Measurements from ENCODE around the gene PHAX. TPM values are rescaled to one million over a fixed set of nuclear protein-coding genes. Genes with fewer than 3 reads are reported as not detected.
"Not testable (repeated sequence)": the region's sequence is repeated elsewhere in the genome, so short reads cannot be mapped to it uniquely, and the experiment has no call there.

PHAX gene
- total RNA-seq, 1 donor from 2014 or later = 44.7 TPM

DNA sequence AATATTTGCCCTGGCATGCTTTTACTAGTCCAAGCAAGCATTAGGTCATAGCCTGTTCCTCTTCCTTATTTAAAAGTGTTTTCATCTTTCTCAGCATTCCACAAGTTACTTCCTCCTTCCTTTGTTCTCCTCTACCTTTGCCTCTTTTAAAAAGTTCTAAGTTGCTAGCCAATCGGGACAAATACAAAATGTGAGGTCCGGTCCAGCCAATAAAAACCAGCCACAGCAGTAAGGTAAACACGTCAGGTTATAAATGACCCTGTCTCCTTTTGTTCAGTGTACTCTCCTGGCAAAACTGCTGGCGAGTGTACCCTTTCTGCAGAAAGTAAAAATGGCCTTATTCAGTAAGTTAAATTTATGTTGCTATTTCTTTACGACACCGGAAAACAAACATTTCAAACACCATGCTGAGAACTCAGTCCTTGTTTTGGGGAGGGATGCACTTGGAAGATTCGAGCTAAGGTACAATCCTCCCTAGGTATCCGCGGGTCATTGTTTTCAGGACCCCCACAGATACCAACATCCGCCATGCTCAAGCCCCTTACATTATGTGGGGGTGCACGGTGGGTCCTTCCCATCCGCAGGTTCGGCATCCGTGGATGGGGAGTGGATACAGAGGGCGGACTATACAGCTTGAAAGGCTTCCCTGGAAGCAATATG, 646 bp upstream of the PHAX start:
- H3K9me3 ChIP-seq; H3K27me3 ChIP-seq; DNase-seq (ENCODE audit: extremely low spot score in 2 of 2): not testable (repeated sequence)
- peak overlapping the region; percentile 88 for H3K27ac ChIP-seq
- peaks cover 0 to 19% of the 10 kb centered on the region in 2 donors for H3K36me3 ChIP-seq
- H3K4me1 ChIP-seq = peaks cover 38% of the 10 kb centered on the region
- peak overlapping the region; percentile 82 to 95 for H3K4me3 ChIP-seq
- peak in 1 of 2 donors; percentile 31 for TF ChIP-seq POLR2AphosphoS5 (IDR thresholded peaks at IDR 0.05; ENCODE audit: insufficient read depth in 1 of 2, low read depth in 1 of 2)
- intact Hi-C loops (cut with DNase I) = loop anchor here (5.0 kb wide), 2 partner anchors 177 to 263 kb away; partner anchors contain the start of gene LMNB1

GRCh38 chr5:126603402-126603991, 2.8 kb downstream of the PHAX start:
- DNase-seq (ENCODE audit: extremely low spot score in 2 of 2) = no peak
- H3K9me3 ChIP-seq = no peaks in the 10 kb centered on the region
- no peak overlapping the region for H3K4me3 ChIP-seq
- H3K27ac ChIP-seq = no peak overlapping the region
- TF ChIP-seq POLR2A (IDR thresholded peaks at IDR 0.05) = no peak
- TF ChIP-seq CTCF (IDR thresholded peaks at IDR 0.05) = no peak
- TF ChIP-seq POLR2AphosphoS5 (IDR thresholded peaks at IDR 0.05; ENCODE audit: insufficient read depth in 1 of 2, low read depth in 1 of 2) = no peak
- intact Hi-C loops (cut with DNase I) = no loop called here
- H3K27me3 ChIP-seq = no peaks in the 10 kb centered on the region
- H3K4me1 ChIP-seq = peaks cover 54% of the 10 kb centered on the region
- H3K36me3 ChIP-seq = peaks cover 0 to 25% of the 10 kb centered on the region in 2 donors

GRCh38 chr5:126605525-126605924, 4.8 kb downstream of the PHAX start:
- Histone ChIP-seq H3K4me1 (peaks cover 54% of the 10 kb centered on the region), H3K27ac (no peak overlapping the region), H3K4me3 (no peak overlapping the region), H3K9me3 (no peaks in the 10 kb centered on the region), H3K36me3 (peaks cover 0 to 38% of the 10 kb centered on the region in 2 donors), H3K27me3 (no peaks in the 10 kb centered on the region)
- no peak for DNase-seq (ENCODE audit: extremely low spot score in 2 of 2)
- intact Hi-C loops (cut with DNase I) = no loop called here
- TF ChIP-seq POLR2A (IDR thresholded peaks at IDR 0.05) (no peak), CTCF (IDR thresholded peaks at IDR 0.05) (no peak), POLR2AphosphoS5 (IDR thresholded peaks at IDR 0.05; ENCODE audit: insufficient read depth in 1 of 2, low read depth in 1 of 2) (no peak)

DNA sequence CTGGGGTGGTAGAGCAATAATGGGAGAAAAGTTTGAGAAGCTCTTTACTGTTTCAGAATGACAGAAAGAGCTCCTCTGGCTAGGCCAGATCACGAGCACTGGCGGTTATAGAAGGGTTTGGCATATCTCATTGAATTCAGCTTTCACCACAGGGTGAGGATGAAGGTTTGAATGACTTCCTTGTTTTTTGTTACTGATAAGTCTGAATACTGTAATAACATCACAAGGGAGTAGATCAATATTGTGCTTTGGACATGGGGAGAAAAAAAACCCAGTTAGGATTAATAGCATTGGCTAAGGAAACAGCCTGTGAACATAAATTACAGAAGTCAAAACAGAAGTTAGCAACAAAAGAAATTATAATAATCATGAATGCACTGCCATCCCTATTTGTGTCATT, 9.4 kb downstream of the PHAX start:
- no peak for TF ChIP-seq POLR2AphosphoS5 (IDR thresholded peaks at IDR 0.05; ENCODE audit: insufficient read depth in 1 of 2, low read depth in 1 of 2)
- TF ChIP-seq POLR2A (IDR thresholded peaks at IDR 0.05) = no peak
- TF ChIP-seq CTCF (IDR thresholded peaks at IDR 0.05) = no peak
- Histone ChIP-seq H3K4me3 (no peak overlapping the region), H3K4me1 (peaks cover 17% of the 10 kb centered on the region), H3K27ac (no peak overlapping the region), H3K9me3 (no peaks in the 10 kb centered on the region), H3K27me3 (no peaks in the 10 kb centered on the region), H3K36me3 (peaks cover 0 to 30% of the 10 kb centered on the region in 2 donors)
- DNase-seq (ENCODE audit: extremely low spot score in 2 of 2) = no peak
- intact Hi-C loops (cut with DNase I) = no loop called here

GRCh38 chr5:126610616-126611015, 9.9 kb downstream of the PHAX start:
- intact Hi-C loops (cut with DNase I) = no loop called here
- Histone ChIP-seq H3K9me3 (no peaks in the 10 kb centered on the region), H3K36me3 (peaks cover 0 to 26% of the 10 kb centered on the region in 2 donors), H3K27me3 (no peaks in the 10 kb centered on the region), H3K4me1 (peaks cover 13% of the 10 kb centered on the region), H3K27ac (no peak overlapping the region), H3K4me3 (no peak overlapping the region)
- no peak for DNase-seq (ENCODE audit: extremely low spot score in 2 of 2)
- TF ChIP-seq POLR2AphosphoS5 (IDR thresholded peaks at IDR 0.05; ENCODE audit: insufficient read depth in 1 of 2, low read depth in 1 of 2) = no peak
- no peak for TF ChIP-seq POLR2A (IDR thresholded peaks at IDR 0.05)
- no peak for TF ChIP-seq CTCF (IDR thresholded peaks at IDR 0.05)
